ENCODE data around the gene POP4.

The POP4 gene

DNA sequence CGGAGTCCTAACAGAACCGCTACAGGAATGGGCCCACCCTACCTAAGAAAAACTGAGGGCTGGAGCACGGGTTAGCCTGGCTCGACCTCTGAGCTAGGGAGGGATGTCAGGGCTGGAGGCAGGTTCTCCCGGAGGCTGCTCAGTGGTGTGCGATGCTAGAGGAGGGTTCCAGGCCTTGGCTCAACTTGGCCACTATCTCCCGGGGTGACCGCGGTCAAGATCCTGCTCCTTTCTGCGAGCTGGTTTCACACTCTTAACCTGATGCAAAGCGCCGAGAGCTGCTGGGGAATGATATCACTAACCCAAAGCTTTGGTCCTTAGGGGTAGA lies 301 bp downstream of the POP4 start:
- Mint-ChIP-seq H3K27me3 (no peaks in the 10 kb centered on the region), H3K4me1 (peaks cover 29% of the 10 kb centered on the region), H3K27ac (ENCODE audit: low read depth) (peak overlapping the region; percentile 100), H3K9me3 (no peaks in the 10 kb centered on the region), H3K4me3 (peak overlapping the region; percentile 99), H3K36me3 (ENCODE audit: insufficient read depth) (peaks cover 29% of the 10 kb centered on the region)
- peak; percentile 4 for ATAC-seq (replicated peaks; ENCODE audit: extremely low read depth, poor library complexity, severe bottlenecking)
- DNase-seq (ENCODE audit: low spot score in 2 of 2): no peak

- ATAC-seq (replicated peaks; ENCODE audit: extremely low read depth, poor library complexity, severe bottlenecking) (no peak), DNase-seq (ENCODE audit: low spot score in 2 of 2) (no peak)
- H3K36me3 Mint-ChIP-seq (ENCODE audit: insufficient read depth): peaks cover 46% of the 10 kb centered on the region
- no peaks in the 10 kb centered on the region for H3K27me3 Mint-ChIP-seq
- H3K9me3 Mint-ChIP-seq: no peaks in the 10 kb centered on the region
- H3K4me1 Mint-ChIP-seq: peaks cover 45% of the 10 kb centered on the region
- peak overlapping the region; percentile 79 for H3K4me3 Mint-ChIP-seq
- H3K27ac Mint-ChIP-seq (ENCODE audit: low read depth): peak overlapping the region; percentile 87
Observed at GRCh38 chr19:29609636-29610035, 3.6 kb downstream of the POP4 start.

DNA sequence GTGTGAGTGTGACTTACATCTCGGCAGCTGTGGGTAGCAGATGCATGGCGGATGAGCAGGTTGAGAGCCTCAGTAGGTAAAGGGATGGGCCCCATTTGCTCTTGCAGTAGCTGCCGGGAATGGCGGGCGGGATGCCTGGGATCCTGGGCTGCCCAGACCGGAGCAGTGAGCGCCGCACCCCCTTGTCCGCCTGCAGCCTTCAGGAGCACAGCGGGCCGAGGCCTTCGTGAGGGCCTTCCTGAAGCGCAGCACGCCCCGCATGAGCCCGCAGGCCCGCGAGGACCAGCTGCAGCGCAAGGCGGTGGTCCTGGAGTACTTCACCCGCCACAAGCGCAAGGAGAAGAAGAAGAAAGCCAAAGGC lies 4.1 kb downstream of the POP4 start:
- Mint-ChIP-seq H3K36me3 (ENCODE audit: insufficient read depth) (peaks cover 50% of the 10 kb centered on the region), H3K27me3 (no peaks in the 10 kb centered on the region), H3K4me3 (peak overlapping the region; percentile 79), H3K4me1 (peaks cover 50% of the 10 kb centered on the region), H3K9me3 (no peaks in the 10 kb centered on the region), H3K27ac (ENCODE audit: low read depth) (peak overlapping the region; percentile 87)
- ATAC-seq (replicated peaks; ENCODE audit: extremely low read depth, poor library complexity, severe bottlenecking) (peak; percentile 24), DNase-seq (ENCODE audit: low spot score in 2 of 2) (peak in 1 of 2 donors; percentile 24)

DNA sequence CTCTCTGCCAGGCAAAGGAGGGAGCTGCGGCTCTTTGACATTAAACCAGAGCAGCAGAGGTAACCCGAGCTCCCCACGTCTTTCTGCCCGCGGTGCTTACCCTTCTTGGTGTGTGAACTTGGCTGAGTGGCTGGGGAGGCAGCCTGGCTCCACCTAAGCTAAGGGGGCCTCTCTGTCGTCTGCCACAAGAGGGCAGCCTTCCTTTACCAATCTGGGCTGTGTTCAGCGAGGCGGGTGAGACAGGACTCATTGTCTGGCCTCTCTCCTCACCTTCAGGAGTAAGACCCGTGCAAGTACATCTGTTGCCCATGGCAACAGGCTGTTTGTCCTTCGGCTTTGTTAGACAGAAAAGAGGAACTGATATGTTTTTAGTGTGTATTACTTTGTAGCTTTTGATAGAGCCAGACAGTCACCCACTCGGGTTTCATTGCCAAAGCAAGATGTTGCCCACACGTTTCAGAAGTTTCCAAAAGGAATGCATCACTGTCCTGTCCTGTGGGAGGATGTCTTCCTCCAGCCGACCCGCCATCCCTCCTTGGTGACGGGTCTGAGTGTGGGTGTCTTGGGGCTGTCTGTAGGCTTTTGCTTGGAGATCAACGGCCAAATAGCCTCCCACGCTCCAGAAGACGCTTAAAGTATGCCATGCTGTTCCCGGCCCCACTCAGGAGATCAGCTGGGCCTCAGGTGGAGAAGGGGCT lies 4.6 kb downstream of the POP4 start:
- H3K4me3 Mint-ChIP-seq: peak overlapping the region; percentile 79
- peaks cover 55% of the 10 kb centered on the region for H3K4me1 Mint-ChIP-seq
- peak overlapping the region; percentile 87 for H3K27ac Mint-ChIP-seq (ENCODE audit: low read depth)
- ATAC-seq (replicated peaks; ENCODE audit: extremely low read depth, poor library complexity, severe bottlenecking) (peak; percentile 77), DNase-seq (ENCODE audit: low spot score in 2 of 2) (peak; percentile 78 to 86)
- no peaks in the 10 kb centered on the region for H3K9me3 Mint-ChIP-seq
- H3K27me3 Mint-ChIP-seq: no peaks in the 10 kb centered on the region
- H3K36me3 Mint-ChIP-seq (ENCODE audit: insufficient read depth): peaks cover 54% of the 10 kb centered on the region

DNA sequence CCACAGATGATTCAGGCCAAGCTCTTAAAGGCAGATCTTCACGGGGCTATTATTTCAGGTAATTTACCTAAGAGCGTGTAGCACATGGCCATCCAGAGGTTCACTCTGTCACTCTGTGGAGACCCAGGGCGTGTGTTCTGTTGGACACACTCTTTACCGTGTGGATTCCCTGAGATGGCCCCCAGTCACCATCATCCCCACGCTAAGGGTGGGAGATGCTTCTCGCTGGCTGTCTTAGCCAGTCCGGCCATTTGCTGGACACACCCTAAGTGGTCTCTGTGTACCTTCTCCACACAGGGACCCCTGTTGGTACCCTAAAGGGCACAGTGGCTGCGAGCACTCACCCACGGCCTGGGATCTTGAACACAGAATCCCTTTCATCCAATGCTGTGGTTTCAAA lies 6.0 kb downstream of the POP4 start:
- Mint-ChIP-seq H3K9me3 (no peaks in the 10 kb centered on the region), H3K36me3 (ENCODE audit: insufficient read depth) (peaks cover 56% of the 10 kb centered on the region), H3K27ac (ENCODE audit: low read depth) (peak overlapping the region; percentile 80), H3K4me3 (peak overlapping the region; percentile 46), H3K27me3 (no peaks in the 10 kb centered on the region), H3K4me1 (peaks cover 52% of the 10 kb centered on the region)
- DNase-seq (ENCODE audit: low spot score in 2 of 2) (no peak), ATAC-seq (replicated peaks; ENCODE audit: extremely low read depth, poor library complexity, severe bottlenecking) (no peak)

DNA sequence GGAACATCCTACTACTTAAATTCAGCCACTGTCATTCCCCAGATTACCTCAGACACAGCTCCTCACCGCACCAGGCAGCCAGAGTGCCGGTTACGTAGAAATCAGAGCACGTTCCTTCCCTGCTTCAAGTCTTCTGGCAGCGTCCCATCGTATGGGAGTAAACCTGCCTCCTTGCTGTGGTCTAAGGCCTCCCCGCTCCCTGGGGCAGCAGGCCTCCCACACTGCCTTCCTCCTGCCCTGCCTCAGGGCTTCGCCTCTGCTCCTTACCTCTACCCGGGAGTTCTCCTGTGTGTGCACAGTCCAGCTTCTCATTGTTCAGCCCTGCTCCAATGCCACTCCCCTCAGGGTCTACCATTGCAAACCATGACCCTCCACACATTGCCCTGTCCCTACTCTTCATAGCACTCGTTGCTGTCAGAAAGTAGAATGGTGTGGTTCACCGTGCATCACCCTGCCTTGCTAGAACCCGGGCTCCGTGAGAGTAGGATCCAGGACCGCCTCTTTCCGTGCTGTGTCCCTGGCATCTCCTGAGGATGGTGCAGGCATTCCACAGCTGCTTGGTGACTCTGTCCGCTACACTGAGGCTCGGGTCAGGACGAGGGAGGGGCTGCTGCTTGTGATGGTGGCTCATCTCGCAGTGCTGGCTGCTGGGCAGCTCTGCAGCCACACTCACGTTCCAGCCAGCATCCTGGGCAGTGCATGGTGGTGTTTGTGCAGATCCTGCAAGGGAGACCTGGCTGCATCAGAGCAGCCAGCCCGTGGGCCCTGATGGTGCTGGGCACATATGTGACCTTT lies 6.9 kb downstream of the POP4 start:
- Mint-ChIP-seq H3K4me1 (peaks cover 55% of the 10 kb centered on the region), H3K4me3 (no peak overlapping the region), H3K27ac (ENCODE audit: low read depth) (peak overlapping the region; percentile 80), H3K27me3 (no peaks in the 10 kb centered on the region), H3K36me3 (ENCODE audit: insufficient read depth) (peaks cover 57% of the 10 kb centered on the region), H3K9me3 (no peaks in the 10 kb centered on the region)
- DNase-seq (ENCODE audit: low spot score in 2 of 2): no peak
- ATAC-seq (replicated peaks; ENCODE audit: extremely low read depth, poor library complexity, severe bottlenecking): no peak

GRCh38 chr19:29614046-29614445 lies 8.0 kb downstream of the POP4 start:
- H3K9me3 Mint-ChIP-seq: no peaks in the 10 kb centered on the region
- no peak for DNase-seq (ENCODE audit: low spot score in 2 of 2)
- H3K27me3 Mint-ChIP-seq: no peaks in the 10 kb centered on the region
- no peak overlapping the region for H3K4me3 Mint-ChIP-seq
- peaks cover 53% of the 10 kb centered on the region for H3K36me3 Mint-ChIP-seq (ENCODE audit: insufficient read depth)
- peaks cover 55% of the 10 kb centered on the region for H3K4me1 Mint-ChIP-seq
- no peak for ATAC-seq (replicated peaks; ENCODE audit: extremely low read depth, poor library complexity, severe bottlenecking)
- H3K27ac Mint-ChIP-seq (ENCODE audit: low read depth): no peak overlapping the region

GRCh38 chr19:29614780-29615179 lies 8.7 kb downstream of the POP4 start:
- H3K36me3 Mint-ChIP-seq (ENCODE audit: insufficient read depth): peaks cover 49% of the 10 kb centered on the region
- H3K27ac Mint-ChIP-seq (ENCODE audit: low read depth): peak overlapping the region; percentile 67
- H3K9me3 Mint-ChIP-seq: no peaks in the 10 kb centered on the region
- H3K27me3 Mint-ChIP-seq: no peaks in the 10 kb centered on the region
- H3K4me3 Mint-ChIP-seq: no peak overlapping the region
- ATAC-seq (replicated peaks; ENCODE audit: extremely low read depth, poor library complexity, severe bottlenecking) (no peak), DNase-seq (ENCODE audit: low spot score in 2 of 2) (no peak)
- H3K4me1 Mint-ChIP-seq: peaks cover 51% of the 10 kb centered on the region

- Mint-ChIP-seq H3K27me3 (no peaks in the 10 kb centered on the region), H3K36me3 (ENCODE audit: insufficient read depth) (peaks cover 42% of the 10 kb centered on the region), H3K4me3 (no peak overlapping the region), H3K9me3 (no peaks in the 10 kb centered on the region), H3K4me1 (peaks cover 51% of the 10 kb centered on the region), H3K27ac (ENCODE audit: low read depth) (peak overlapping the region; percentile 67)
- ATAC-seq (replicated peaks; ENCODE audit: extremely low read depth, poor library complexity, severe bottlenecking): no peak
- no peak for DNase-seq (ENCODE audit: low spot score in 2 of 2)
Observed at GRCh38 chr19:29615891-29616425, 9.9 kb downstream of the POP4 start.

DNA sequence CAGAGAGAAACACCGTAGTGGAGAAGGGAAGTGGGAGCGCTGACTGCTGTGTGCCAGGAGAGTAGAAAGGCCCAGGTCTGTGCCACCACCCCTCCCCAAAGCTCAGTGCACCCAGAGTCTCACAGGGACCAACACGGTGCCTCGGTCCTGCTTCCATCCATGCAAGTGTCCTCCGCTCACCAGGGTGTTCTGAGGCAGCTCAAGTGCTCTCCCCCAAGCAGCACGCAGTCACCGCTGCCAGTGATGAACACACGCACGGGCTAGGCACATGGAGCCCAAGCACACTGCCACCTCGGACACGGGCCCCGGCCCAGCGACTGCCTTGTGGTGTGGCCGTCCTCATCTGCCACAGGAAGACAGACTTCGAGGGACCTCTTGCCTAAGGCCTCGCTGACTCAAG lies 10.5 kb downstream of the POP4 start:
- Mint-ChIP-seq H3K36me3 (ENCODE audit: insufficient read depth) (peaks cover 38% of the 10 kb centered on the region), H3K4me3 (no peak overlapping the region), H3K4me1 (peaks cover 51% of the 10 kb centered on the region), H3K27me3 (no peaks in the 10 kb centered on the region), H3K27ac (ENCODE audit: low read depth) (no peak overlapping the region), H3K9me3 (no peaks in the 10 kb centered on the region)
- no peak for DNase-seq (ENCODE audit: low spot score in 2 of 2)
- ATAC-seq (replicated peaks; ENCODE audit: extremely low read depth, poor library complexity, severe bottlenecking): no peak

GRCh38 chr19:29617366-29618266 lies 11.5 kb downstream of the POP4 start:
- peaks cover 35% of the 10 kb centered on the region for H3K36me3 Mint-ChIP-seq (ENCODE audit: insufficient read depth)
- H3K4me3 Mint-ChIP-seq: no peak overlapping the region
- ATAC-seq (replicated peaks; ENCODE audit: extremely low read depth, poor library complexity, severe bottlenecking) (no peak), DNase-seq (ENCODE audit: low spot score in 2 of 2) (no peak)
- no peaks in the 10 kb centered on the region for H3K9me3 Mint-ChIP-seq
- H3K27ac Mint-ChIP-seq (ENCODE audit: low read depth): peak overlapping the region; percentile 82
- no peaks in the 10 kb centered on the region for H3K27me3 Mint-ChIP-seq
- H3K4me1 Mint-ChIP-seq: peaks cover 54% of the 10 kb centered on the region

DNA sequence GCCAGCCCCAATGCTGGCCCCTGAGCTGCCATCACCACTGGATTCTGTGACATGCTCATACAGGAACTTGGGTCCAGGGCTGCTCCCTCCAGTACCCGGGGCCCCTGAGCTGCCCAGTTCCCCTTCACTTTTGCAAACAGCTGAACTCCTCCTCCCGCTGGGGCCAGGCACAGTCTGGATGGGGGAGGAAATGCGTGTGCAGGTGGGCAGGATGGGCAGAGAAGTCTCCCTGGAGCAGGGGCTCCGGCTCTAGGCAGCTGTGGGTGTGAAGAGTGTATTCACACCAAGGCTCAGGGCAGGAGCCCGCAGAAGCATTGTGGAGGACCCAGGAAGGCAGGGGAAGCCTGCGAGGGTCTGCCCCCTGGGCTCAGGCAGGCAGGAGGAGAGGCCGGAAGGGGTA lies 12.4 kb downstream of the POP4 start:
- no peaks in the 10 kb centered on the region for H3K9me3 Mint-ChIP-seq
- ATAC-seq (replicated peaks; ENCODE audit: extremely low read depth, poor library complexity, severe bottlenecking): no peak
- peaks cover 29% of the 10 kb centered on the region for H3K36me3 Mint-ChIP-seq (ENCODE audit: insufficient read depth)
- H3K4me3 Mint-ChIP-seq: no peak overlapping the region
- DNase-seq (ENCODE audit: low spot score in 2 of 2): no peak
- H3K4me1 Mint-ChIP-seq: peaks cover 55% of the 10 kb centered on the region
- no peak overlapping the region for H3K27ac Mint-ChIP-seq (ENCODE audit: low read depth)
- H3K27me3 Mint-ChIP-seq: no peaks in the 10 kb centered on the region
